HepG2 (cell line): ENCODE results near the gene HSF2BP. TPM values are rescaled to one million over a fixed set of nuclear protein-coding genes. Genes with fewer than 3 reads are reported as not detected.

ENCODE experiments used
- ATF1 ChIP-seq: IDR thresholded peaks from 2 replicates; pipeline ENCODE4 v1.6.1; 2016; ENCODE audit warnings: mild to moderate bottlenecking, control low read depth
- CTCF ChIP-seq: sonication (generic); formaldehyde crosslinking; IDR thresholded peaks from 2 replicates; pipeline ENCODE4 v1.5.0; 2020; ENCODE audit warnings: mild to moderate bottlenecking, missing genetic modification reagents, moderate library complexity
- GABPA ChIP-seq, 2 experiments: IDR thresholded peaks; 2 replicates each; pipeline ENCODE4 v1.6.1; 2011 to 2016; ENCODE audit warnings: low read depth in 2 of 2, low read length in 1 of 2, missing biosample characterization in 1 of 2, missing genetic modification characterization in 1 of 2
- GMEB2 ChIP-seq: IDR thresholded peaks from 2 replicates; pipeline ENCODE4 v1.6.1; 2016; ENCODE audit warnings: missing biosample characterization, missing genetic modification reagents, low read depth
- HIC2 ChIP-seq: sonication (generic); formaldehyde crosslinking; IDR thresholded peaks from 2 replicates; pipeline ENCODE4 v1.9.0; 2022; ENCODE audit warnings: low read depth, missing genetic modification reagents
- KMT2A ChIP-seq: sonication (generic); formaldehyde crosslinking; IDR thresholded peaks from 2 replicates; pipeline ENCODE4 v1.4.0; 2020; ENCODE audit warnings: missing genetic modification reagents
- MIXL1 ChIP-seq: IDR thresholded peaks from 2 replicates; pipeline ENCODE4 v1.6.1; 2016
- MXD1 ChIP-seq: sonication (generic); formaldehyde crosslinking; IDR thresholded peaks from 2 replicates; pipeline ENCODE4 v1.4.0; 2020; ENCODE audit warnings: mild to moderate bottlenecking, missing genetic modification reagents
- NONO ChIP-seq, 2 experiments: fragments of 450-650 bp in 1 of 2; sonication (generic) in 1 of 2; formaldehyde crosslinking in 1 of 2; IDR thresholded peaks in 1 of 2; conservative IDR thresholded peaks in 1 of 2; 2 replicates each; pipeline versions ENCODE4 v1.6.1 to v1.8.0; 2017 to 2022; ENCODE audit warnings: mild to moderate bottlenecking in 1 of 2, missing genetic modification reagents in 1 of 2, moderate library complexity in 1 of 2
- NPAS2 ChIP-seq: sonication (generic); formaldehyde crosslinking; IDR thresholded peaks from 2 replicates; pipeline ENCODE4 v1.8.0; 2022; ENCODE audit warnings: mild to moderate bottlenecking, missing genetic modification reagents, borderline replicate concordance
- RXRB ChIP-seq: IDR thresholded peaks from 2 replicates; pipeline ENCODE4 v1.6.1; 2016; ENCODE audit warnings: borderline replicate concordance, missing genetic modification reagents, missing compliant biosample characterization
- SMAD9 ChIP-seq: sonication (generic); formaldehyde crosslinking; IDR thresholded peaks from 2 replicates; pipeline ENCODE4 v1.5.1; 2020; ENCODE audit warnings: mild to moderate bottlenecking, missing genetic modification reagents
- UBTF ChIP-seq: sonication (generic); formaldehyde crosslinking; IDR thresholded peaks from 2 replicates; pipeline ENCODE4 v1.4.0; 2020; ENCODE audit warnings: mild to moderate bottlenecking, missing genetic modification reagents
- ZFP41 ChIP-seq: sonication (generic); formaldehyde crosslinking; IDR thresholded peaks from 2 replicates; pipeline ENCODE4 v1.4.0; 2020; ENCODE audit warnings: mild to moderate bottlenecking, missing genetic modification reagents, borderline replicate concordance
- ZNF136 ChIP-seq: sonication (generic); formaldehyde crosslinking; IDR thresholded peaks from 2 replicates; pipeline ENCODE4 v1.8.1; 2022; ENCODE audit warnings: low read depth, mild to moderate bottlenecking, moderate library complexity, missing genetic modification reagents
- ZNF225 ChIP-seq: sonication (generic); formaldehyde crosslinking; IDR thresholded peaks from 2 replicates; pipeline ENCODE4 v1.4.0; 2020; ENCODE audit warnings: mild to moderate bottlenecking, missing genetic modification reagents
- ZNF431 ChIP-seq: sonication (generic); formaldehyde crosslinking; IDR thresholded peaks from 2 replicates; pipeline ENCODE4 v1.9.0; 2022; ENCODE audit warnings: missing genetic modification reagents, low read depth, mild to moderate bottlenecking, borderline replicate concordance
- ZNF496 ChIP-seq: sonication (generic); formaldehyde crosslinking; IDR thresholded peaks from 2 replicates; pipeline ENCODE4 v1.8.1; 2023; ENCODE audit warnings: mild to moderate bottlenecking, moderate library complexity, missing genetic modification reagents; ENCODE audit not compliant: insufficient replicate concordance
- ZNF619 ChIP-seq: sonication (generic); formaldehyde crosslinking; IDR thresholded peaks from 2 replicates; pipeline ENCODE4 v1.4.0; 2020; ENCODE audit warnings: mild to moderate bottlenecking, missing genetic modification reagents
- ZNF740 ChIP-seq: sonication (generic); formaldehyde crosslinking; IDR thresholded peaks from 2 replicates; pipeline ENCODE4 v1.4.0; 2020; ENCODE audit warnings: missing genetic modification reagents
- ZNF841 ChIP-seq: sonication (generic); formaldehyde crosslinking; IDR thresholded peaks from 2 replicates; pipeline ENCODE4 v1.8.1; 2023; ENCODE audit warnings: missing genetic modification reagents, borderline replicate concordance
- ZSCAN29 ChIP-seq: sonication (generic); formaldehyde crosslinking; conservative IDR thresholded peaks from 2 replicates; pipeline ENCODE4 v1.4.0; 2020; ENCODE audit warnings: mild to moderate bottlenecking, missing genetic modification reagents
- ZSCAN9 ChIP-seq: IDR thresholded peaks from 2 replicates; pipeline ENCODE4 v1.6.1; 2016; ENCODE audit warnings: borderline replicate concordance
- polyA plus RNA-seq, 8 experiments: library from polyadenylated mRNA; depleted of rRNA in 3 of 8; stranded (reverse) in 7 of 8; unstranded in 1 of 8; fragments of >200 nt; fragmentation: Illumina TruSeq in 4 of 8; extraction: Trizol in 4 of 8; gene quantifications; 2 replicates each; pipeline versions ENCODE4 v1.2.1 to v1.2.3, GENCODE V29; 2011 to 2016; ENCODE audit warnings: low read depth in 4 of 8, missing spikeins in 1 of 8, mixed read lengths in 1 of 8; ENCODE audit not compliant: insufficient read depth in 1 of 8
- total RNA-seq, 5 experiments: library from RNA; depleted of rRNA; stranded (reverse); fragments of >200 nt; fragmentation: Illumina TruSeq; extraction: Trizol; gene quantifications; 2 replicates each; pipeline ENCODE4 v1.2.3, GENCODE V29; 2016; ENCODE audit warnings: low read depth in 1 of 5

Gene HSF2BP
- total and polyA plus RNA-seq, 2 of the 13 experiments (the other 11 are each of a cell fraction or from before 2014, with no cell fraction given), result 0.67 to 2.2 TPM

- TF ChIP-seq UBTF (no peak), ZNF496 (CRISPR knock-in tag) (no peak), RXRB (CRISPR knock-in tag) (no peak), GABPA (IDR thresholded peaks at IDR 0.05; ENCODE audit: low read depth, low read length) (no peak), GABPA (CRISPR knock-in tag; IDR thresholded peaks at IDR 0.05; ENCODE audit: low read depth) (no peak), MXD1 (no peak), NONO (IDR thresholded peaks at IDR 0.05) (no peak), NONO (CRISPR knock-in tag; conservative IDR thresholded peaks at IDR 0.05) (no peak), ZNF225 (CRISPR knock-in tag) (peak; percentile 100), ZNF740 (CRISPR knock-in tag) (no peak), ZNF431 (CRISPR knock-in tag) (no peak), ZFP41 (CRISPR knock-in tag) (no peak), CTCF (CRISPR knock-in tag) (peak; percentile 47), ZNF841 (CRISPR knock-in tag) (no peak), ZSCAN9 (CRISPR knock-in tag) (no peak), ZNF619 (CRISPR knock-in tag) (no peak), ZNF136 (CRISPR knock-in tag) (no peak), SMAD9 (CRISPR knock-in tag) (no peak), KMT2A (CRISPR knock-in tag) (no peak), MIXL1 (CRISPR knock-in tag) (no peak), GMEB2 (CRISPR knock-in tag) (no peak), ZSCAN29 (CRISPR knock-in tag) (no peak), ATF1 (CRISPR knock-in tag) (no peak), NPAS2 (CRISPR knock-in tag) (no peak), HIC2 (CRISPR knock-in tag) (no peak)
- TF ChIP-seq, all 625 proteins: peak for 5
Measured at GRCh38 chr21:43619856-43620255, 39.4 kb downstream of the HSF2BP start (continued).
